ENCODE measurements around the gene SMIM45.
A peak's percentile ranks its signal among the peaks of the same experiment; 100 is the strongest.
"Not testable (repeated sequence)": the region's sequence is repeated elsewhere in the genome, so short reads cannot be mapped to it uniquely, and the experiment has no call there.

SMIM45 gene

GRCh38 chr22:41946629-41947423, 5.1 kb upstream of the SMIM45 start, which contains the start of gene CENPM:
Gene CENPM, minus strand, starts transcription at chr22:41947152. Its CDS starts 76 bp downstream, at chr22:41947076.
- H3K36me3 ChIP-seq (ENCODE audit: control insufficient read depth, insufficient read depth, low read length): peaks cover 14% of the 10 kb centered on the region
- no peaks in the 10 kb centered on the region for H3K9me3 ChIP-seq (ENCODE audit: control insufficient read depth, insufficient read depth, low read length)
- H3K4me1 ChIP-seq (ENCODE audit: control insufficient read depth, insufficient read depth, low read length): peaks cover 3% of the 10 kb centered on the region
- peak within 1 kb of the TSS; percentile 87 for H3K4me3 ChIP-seq (ENCODE audit: low read depth, low read length)
- H3K27me3 ChIP-seq (ENCODE audit: control insufficient read depth, insufficient read depth, low read length): no peaks in the 10 kb centered on the region
- H3K9ac ChIP-seq (ENCODE audit: low read depth, low read length): peak within 1 kb of the TSS; percentile 79

GRCh38 chr22:41947424-41948080, 4.4 kb upstream of the SMIM45 start:
- H3K9me3 ChIP-seq (ENCODE audit: control insufficient read depth, insufficient read depth, low read length): no peaks in the 10 kb centered on the region
- H3K9ac ChIP-seq (ENCODE audit: low read depth, low read length): no peak overlapping the region
- peaks cover 12% of the 10 kb centered on the region for H3K36me3 ChIP-seq (ENCODE audit: control insufficient read depth, insufficient read depth, low read length)
- H3K4me3 ChIP-seq (ENCODE audit: low read depth, low read length): peak overlapping the region; percentile 87
- peaks cover 3% of the 10 kb centered on the region for H3K4me1 ChIP-seq (ENCODE audit: control insufficient read depth, insufficient read depth, low read length)
- H3K27me3 ChIP-seq (ENCODE audit: control insufficient read depth, insufficient read depth, low read length): no peaks in the 10 kb centered on the region

- H3K9me3 ChIP-seq (ENCODE audit: control insufficient read depth, insufficient read depth, low read length): no peaks in the 10 kb centered on the region
- H3K36me3 ChIP-seq (ENCODE audit: control insufficient read depth, insufficient read depth, low read length): peaks cover 6% of the 10 kb centered on the region
- no peak overlapping the region for H3K9ac ChIP-seq (ENCODE audit: low read depth, low read length)
- H3K4me1 ChIP-seq (ENCODE audit: control insufficient read depth, insufficient read depth, low read length): peaks cover 3% of the 10 kb centered on the region
- no peaks in the 10 kb centered on the region for H3K27me3 ChIP-seq (ENCODE audit: control insufficient read depth, insufficient read depth, low read length)
- no peak overlapping the region for H3K4me3 ChIP-seq (ENCODE audit: low read depth, low read length)
Observed at GRCh38 chr22:41948142-41948541, 3.8 kb upstream of the SMIM45 start.

- H3K4me1 ChIP-seq (ENCODE audit: control insufficient read depth, insufficient read depth, low read length); H3K36me3 ChIP-seq (ENCODE audit: control insufficient read depth, insufficient read depth, low read length); H3K4me3 ChIP-seq (ENCODE audit: low read depth, low read length); H3K9me3 ChIP-seq (ENCODE audit: control insufficient read depth, insufficient read depth, low read length); H3K27me3 ChIP-seq (ENCODE audit: control insufficient read depth, insufficient read depth, low read length); H3K9ac ChIP-seq (ENCODE audit: low read depth, low read length): not testable (repeated sequence)
Observed at GRCh38 chr22:41948928-41949296, 3.0 kb upstream of the SMIM45 start.

GRCh38 chr22:41949297-41949965, 2.5 kb upstream of the SMIM45 start:
- Histone ChIP-seq H3K4me1 (ENCODE audit: control insufficient read depth, insufficient read depth, low read length) (peaks cover 3% of the 10 kb centered on the region), H3K9me3 (ENCODE audit: control insufficient read depth, insufficient read depth, low read length) (no peaks in the 10 kb centered on the region), H3K9ac (ENCODE audit: low read depth, low read length) (no peak overlapping the region), H3K36me3 (ENCODE audit: control insufficient read depth, insufficient read depth, low read length) (no peaks in the 10 kb centered on the region), H3K27me3 (ENCODE audit: control insufficient read depth, insufficient read depth, low read length) (no peaks in the 10 kb centered on the region), H3K4me3 (ENCODE audit: low read depth, low read length) (no peak overlapping the region)

DNA sequence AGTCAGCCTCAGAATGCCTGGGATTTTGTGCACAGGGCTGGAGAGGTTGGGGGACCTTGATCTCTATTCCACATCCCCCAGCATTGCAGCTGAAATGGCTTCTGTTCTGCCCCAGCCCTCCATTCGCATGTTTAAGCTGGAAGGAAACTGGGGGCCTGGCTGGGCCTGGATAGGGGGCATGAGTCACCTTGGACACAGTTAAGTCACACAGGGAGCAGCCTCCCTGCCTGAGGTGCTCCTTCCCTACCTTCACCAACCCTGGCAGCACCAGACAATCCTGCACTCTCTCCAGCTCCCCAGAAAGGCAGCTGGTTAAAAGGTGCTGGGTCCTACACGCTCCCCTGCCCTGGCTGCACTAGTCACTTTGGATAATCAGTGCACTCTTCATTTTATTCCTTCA, 763 bp downstream of the SMIM45 start:
- Histone ChIP-seq H3K9ac (ENCODE audit: low read depth, low read length) (no peak overlapping the region), H3K9me3 (ENCODE audit: control insufficient read depth, insufficient read depth, low read length) (no peaks in the 10 kb centered on the region), H3K27me3 (ENCODE audit: control insufficient read depth, insufficient read depth, low read length) (no peaks in the 10 kb centered on the region), H3K4me1 (ENCODE audit: control insufficient read depth, insufficient read depth, low read length) (no peaks in the 10 kb centered on the region), H3K36me3 (ENCODE audit: control insufficient read depth, insufficient read depth, low read length) (no peaks in the 10 kb centered on the region), H3K4me3 (ENCODE audit: low read depth, low read length) (no peak overlapping the region)

GRCh38 chr22:41957941-41958556, 6.1 kb downstream of the SMIM45 start:
- H3K9ac ChIP-seq (ENCODE audit: low read depth, low read length): no peak overlapping the region
- H3K27me3 ChIP-seq (ENCODE audit: control insufficient read depth, insufficient read depth, low read length): peaks cover 5% of the 10 kb centered on the region
- peak overlapping the region; percentile 48 for H3K4me3 ChIP-seq (ENCODE audit: low read depth, low read length)
- H3K36me3 ChIP-seq (ENCODE audit: control insufficient read depth, insufficient read depth, low read length): no peaks in the 10 kb centered on the region
- H3K4me1 ChIP-seq (ENCODE audit: control insufficient read depth, insufficient read depth, low read length): no peaks in the 10 kb centered on the region
- H3K9me3 ChIP-seq (ENCODE audit: control insufficient read depth, insufficient read depth, low read length): no peaks in the 10 kb centered on the region

DNA sequence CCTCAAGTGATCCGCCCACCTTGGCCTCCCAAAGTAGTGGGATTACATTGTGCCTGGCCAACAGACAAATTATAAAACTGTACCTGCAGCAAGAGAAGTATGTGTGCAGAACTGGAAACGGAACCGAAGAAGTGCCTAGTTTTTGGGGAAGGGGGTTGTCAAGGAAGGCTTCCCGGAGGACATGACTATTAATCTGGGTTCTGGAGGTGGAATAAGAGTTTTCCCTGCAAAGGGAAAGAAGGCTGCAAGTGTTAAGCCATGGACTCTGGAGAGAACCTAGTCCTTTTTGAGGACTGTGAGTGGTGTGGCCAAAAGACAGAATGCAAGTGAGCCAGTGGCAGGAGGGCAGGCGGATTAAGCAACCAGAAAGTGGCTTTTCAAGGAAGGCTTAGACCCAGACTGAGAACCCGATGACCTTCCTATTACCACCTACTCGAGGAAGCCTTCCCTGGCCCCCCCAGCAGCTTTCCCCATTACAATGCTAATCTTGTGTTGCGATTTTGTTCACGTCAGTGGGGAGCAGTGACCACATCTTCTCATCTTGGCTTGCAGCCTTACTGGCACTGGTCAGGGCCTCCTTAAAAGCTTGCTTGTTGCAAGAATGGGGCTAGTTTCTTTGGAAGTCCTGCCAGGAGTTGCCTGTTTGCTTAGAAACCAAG, 11.6 kb downstream of the SMIM45 start:
- Histone ChIP-seq H3K9ac (ENCODE audit: low read depth, low read length) (no peak overlapping the region), H3K4me1 (ENCODE audit: control insufficient read depth, insufficient read depth, low read length) (peaks cover 4% of the 10 kb centered on the region), H3K27me3 (ENCODE audit: control insufficient read depth, insufficient read depth, low read length) (peaks cover 3% of the 10 kb centered on the region)

GRCh38 chr22:41964112-41964491, 12.2 kb downstream of the SMIM45 start:
- Histone ChIP-seq H3K27me3 (ENCODE audit: control insufficient read depth, insufficient read depth, low read length) (peaks cover 3% of the 10 kb centered on the region), H3K9ac (ENCODE audit: low read depth, low read length) (no peak overlapping the region), H3K4me1 (ENCODE audit: control insufficient read depth, insufficient read depth, low read length) (peaks cover 6% of the 10 kb centered on the region), H3K36me3 (ENCODE audit: control insufficient read depth, insufficient read depth, low read length) (no peaks in the 10 kb centered on the region), H3K4me3 (ENCODE audit: low read depth, low read length) (no peak overlapping the region), H3K9me3 (ENCODE audit: control insufficient read depth, insufficient read depth, low read length) (no peaks in the 10 kb centered on the region)

More for the DNA sequence above, 11.6 kb downstream of the SMIM45 start:
- H3K4me3 ChIP-seq (ENCODE audit: low read depth, low read length): no peak overlapping the region
- no peaks in the 10 kb centered on the region for H3K9me3 ChIP-seq (ENCODE audit: control insufficient read depth, insufficient read depth, low read length)
- no peaks in the 10 kb centered on the region for H3K36me3 ChIP-seq (ENCODE audit: control insufficient read depth, insufficient read depth, low read length)

DNA sequence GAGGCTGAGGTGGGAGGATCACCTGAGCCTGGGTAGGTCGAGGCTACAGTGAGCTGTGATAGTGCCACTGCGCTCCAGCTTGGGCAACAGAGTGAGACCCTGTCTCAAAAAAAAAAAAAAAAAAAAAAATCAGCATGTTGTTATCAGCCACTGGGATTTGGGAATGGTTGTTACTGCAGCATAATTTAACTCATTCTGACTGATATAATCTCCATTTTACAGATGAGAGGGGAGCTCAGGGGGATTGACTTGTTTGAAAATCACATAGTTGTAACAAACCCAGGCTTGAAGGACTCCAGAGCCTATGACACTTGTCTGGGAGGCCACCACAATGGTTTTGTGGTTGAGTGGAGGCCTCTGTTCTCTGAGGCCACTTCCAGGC, 14.3 kb downstream of the SMIM45 start:
- Histone ChIP-seq H3K9me3 (ENCODE audit: control insufficient read depth, insufficient read depth, low read length) (no peaks in the 10 kb centered on the region), H3K4me3 (ENCODE audit: low read depth, low read length) (no peak overlapping the region), H3K9ac (ENCODE audit: low read depth, low read length) (no peak overlapping the region), H3K27me3 (ENCODE audit: control insufficient read depth, insufficient read depth, low read length) (no peaks in the 10 kb centered on the region), H3K36me3 (ENCODE audit: control insufficient read depth, insufficient read depth, low read length) (no peaks in the 10 kb centered on the region), H3K4me1 (ENCODE audit: control insufficient read depth, insufficient read depth, low read length) (peaks cover 6% of the 10 kb centered on the region)

GRCh38 chr22:41966607-41967240, 14.8 kb downstream of the SMIM45 start:
- no peak overlapping the region for H3K4me3 ChIP-seq (ENCODE audit: low read depth, low read length)
- peaks cover 6% of the 10 kb centered on the region for H3K4me1 ChIP-seq (ENCODE audit: control insufficient read depth, insufficient read depth, low read length)
- no peak overlapping the region for H3K9ac ChIP-seq (ENCODE audit: low read depth, low read length)
- H3K9me3 ChIP-seq (ENCODE audit: control insufficient read depth, insufficient read depth, low read length): no peaks in the 10 kb centered on the region
- no peaks in the 10 kb centered on the region for H3K36me3 ChIP-seq (ENCODE audit: control insufficient read depth, insufficient read depth, low read length)
- H3K27me3 ChIP-seq (ENCODE audit: control insufficient read depth, insufficient read depth, low read length): no peaks in the 10 kb centered on the region
